GM23338 (cell line): Measurements from ENCODE around the gene TNNC1.

ENCODE experiments used
- CTCF ChIP-seq, 2 experiments: fragments of 200-600 bp in 1 of 2; sonication (generic) in 1 of 2; conservative IDR thresholded peaks; 2 replicates each; pipeline versions ENCODE4 v1.5.1 to v1.6.1; 2016 to 2017; ENCODE audit warnings: antibody characterized with exemption in 2 of 2, low read depth in 2 of 2, mild to moderate bottlenecking in 2 of 2, moderate library complexity in 1 of 2
- ZNF331 ChIP-seq: fragments of 250-450 bp; sonication (Bioruptor Pico); IDR thresholded peaks from 2 replicates; pipeline ENCODE4 v1.5.0; 2020; ENCODE audit warnings: low read depth, mild to moderate bottlenecking, moderate library complexity

DNA sequence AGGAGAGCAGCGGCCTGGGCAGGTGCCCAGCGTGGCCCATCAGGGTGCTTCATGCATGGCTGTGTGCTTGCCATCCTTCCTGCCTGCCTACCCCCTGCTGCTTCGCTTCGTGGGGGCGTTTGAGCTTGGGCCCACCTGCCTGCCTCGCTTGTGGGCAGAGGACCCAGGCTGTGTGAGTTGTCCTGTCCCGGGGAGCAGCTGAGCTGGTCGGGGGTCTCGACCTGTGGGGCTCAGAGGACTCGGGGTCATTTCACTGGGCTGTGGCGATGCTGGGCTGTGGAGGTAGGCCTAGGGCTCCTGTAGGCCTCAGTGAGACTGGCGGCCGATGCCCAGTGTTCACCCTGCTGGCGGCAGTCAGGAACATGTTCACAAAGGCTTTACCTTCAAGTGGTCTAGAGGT lies 29.2 kb upstream of the TNNC1 start:
- TF ChIP-seq CTCF (conservative IDR thresholded peaks at IDR 0.05; ENCODE audit: low read depth in 2 of 2) (no peak), ZNF331 (no peak)
